GM19324 (cell line): ENCODE data around the gene CHPT1.
"Not testable (repeated sequence)": the region's sequence is repeated elsewhere in the genome, so short reads cannot be mapped to it uniquely, and the experiment has no call there.

Source experiments
- ATAC-seq: cut with Tn5 transposase; IDR thresholded peaks from one replicate; pipeline ENCODE4 v1.9.1; 2021; ENCODE audit warnings: mild to moderate bottlenecking, moderate library complexity; ENCODE audit not compliant: unreplicated experiment, low FRiP score

Gene CHPT1

GRCh38 chr12:101697197-101697929, at the start of gene CHPT1:
TSS of gene CHPT1 (plus strand) at chr12:101697640. CDS start at chr12:101697862, 222 bp downstream.
- ATAC-seq = peak; percentile 75

- ATAC-seq = no peak
Measured at GRCh38 chr12:101647711-101648110, 49.7 kb upstream of the CHPT1 start.

- ATAC-seq = no peak
Measured at GRCh38 chr12:101648195-101648594, 49.2 kb upstream of the CHPT1 start.

DNA sequence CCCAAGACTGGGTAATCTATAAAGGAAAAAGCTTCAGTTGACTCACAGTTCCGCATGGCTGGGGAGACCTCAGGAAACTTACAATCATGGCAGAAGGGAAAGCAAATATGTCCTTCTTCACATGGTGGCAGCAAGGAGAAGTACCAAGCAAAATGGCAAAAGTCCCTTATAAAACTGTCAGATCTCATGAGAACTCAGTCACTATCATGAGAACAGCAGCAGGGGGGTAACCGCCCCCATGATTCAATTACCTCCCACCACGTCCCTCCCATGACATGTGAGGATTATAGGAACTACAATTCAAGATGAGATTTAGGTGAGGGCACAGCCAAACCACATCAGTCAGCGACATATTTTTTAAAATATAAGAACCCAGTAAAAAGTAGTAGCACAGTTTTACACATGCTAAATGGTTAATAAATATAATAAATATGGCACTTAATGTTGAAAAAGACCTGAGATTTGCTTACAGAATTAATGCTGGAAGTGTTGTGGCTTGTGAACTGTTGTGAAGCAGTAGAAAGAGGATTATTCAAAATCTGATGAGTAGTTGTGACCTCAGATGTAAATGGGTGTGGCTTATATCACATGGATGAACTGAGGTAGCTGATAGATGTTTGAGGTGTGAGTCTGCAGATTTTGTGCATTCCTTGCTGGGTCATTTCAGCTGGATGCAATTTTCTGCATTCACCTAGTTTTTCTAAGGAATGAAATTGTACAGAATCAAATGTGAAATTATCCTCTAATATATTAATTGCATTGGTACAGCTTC, 46.9 kb upstream of the CHPT1 start:
- no peak for ATAC-seq

DNA sequence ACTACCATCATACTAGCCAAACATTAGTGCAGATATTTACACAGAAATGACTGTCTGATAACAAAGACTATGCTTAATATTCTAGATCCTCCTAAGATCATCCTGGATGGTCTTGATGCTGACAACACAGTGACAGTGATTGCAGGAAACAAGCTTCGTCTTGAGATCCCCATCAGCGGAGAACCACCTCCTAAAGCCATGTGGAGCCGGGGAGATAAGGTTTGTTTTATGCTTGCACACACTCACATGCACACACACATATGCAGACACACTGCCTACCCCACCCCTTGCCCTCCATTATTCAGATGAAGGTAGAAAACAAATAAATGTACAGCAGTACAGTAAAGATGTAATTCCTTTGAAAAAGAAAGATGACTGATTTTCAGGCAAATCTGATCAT, 44.4 kb upstream of the CHPT1 start:
- no peak for ATAC-seq

GRCh38 chr12:101653503-101653902, 43.9 kb upstream of the CHPT1 start:
- ATAC-seq = no peak

GRCh38 chr12:101654442-101654841, 43.0 kb upstream of the CHPT1 start:
- ATAC-seq = no peak

DNA sequence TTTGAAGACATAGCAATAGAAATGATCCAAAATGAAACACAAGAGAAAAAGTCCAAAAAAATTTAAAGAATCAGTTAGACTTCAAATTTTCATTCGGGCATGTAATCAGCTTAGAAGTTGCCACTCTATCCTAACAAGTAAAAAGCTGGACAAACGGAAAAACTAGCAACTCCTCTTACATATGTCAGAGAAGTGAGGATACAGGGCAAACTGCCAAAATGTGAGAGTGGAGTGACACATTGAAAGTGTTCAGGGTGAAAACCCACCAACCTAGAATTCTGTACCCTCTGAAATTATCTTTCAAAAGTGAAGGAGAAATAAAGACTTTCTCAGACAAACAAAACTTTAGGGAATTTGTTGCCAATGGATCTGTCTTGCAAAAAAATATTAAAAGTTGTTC, 42.0 kb upstream of the CHPT1 start:
- no peak for ATAC-seq

- not testable (repeated sequence) for ATAC-seq
Measured at GRCh38 chr12:101660662-101661061, 36.8 kb upstream of the CHPT1 start.

- no peak for ATAC-seq
Measured at GRCh38 chr12:101663298-101663697, 34.1 kb upstream of the CHPT1 start.

DNA sequence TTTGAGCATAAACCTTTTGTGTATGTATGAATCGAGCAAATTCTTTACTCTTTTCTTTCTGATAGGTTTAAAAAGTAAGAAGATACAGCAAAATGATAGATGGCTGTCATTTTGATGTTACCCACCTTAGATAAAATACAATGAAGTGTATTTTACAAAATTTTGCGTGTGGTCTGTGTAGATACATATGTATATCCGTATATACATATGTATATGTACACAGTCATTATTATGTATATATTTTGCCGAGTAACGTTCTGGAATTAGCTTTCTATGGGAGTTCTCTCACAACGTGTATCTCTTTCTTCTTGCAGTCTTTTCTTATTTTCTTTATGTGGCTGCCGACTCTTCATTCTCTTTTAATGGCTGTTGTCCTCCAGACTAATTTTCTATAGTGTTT, 32.4 kb upstream of the CHPT1 start:
- no peak for ATAC-seq

GRCh38 chr12:101666052-101666728, 31.2 kb upstream of the CHPT1 start:
- no peak for ATAC-seq

GRCh38 chr12:101667591-101667990, 29.8 kb upstream of the CHPT1 start:
- ATAC-seq = no peak

DNA sequence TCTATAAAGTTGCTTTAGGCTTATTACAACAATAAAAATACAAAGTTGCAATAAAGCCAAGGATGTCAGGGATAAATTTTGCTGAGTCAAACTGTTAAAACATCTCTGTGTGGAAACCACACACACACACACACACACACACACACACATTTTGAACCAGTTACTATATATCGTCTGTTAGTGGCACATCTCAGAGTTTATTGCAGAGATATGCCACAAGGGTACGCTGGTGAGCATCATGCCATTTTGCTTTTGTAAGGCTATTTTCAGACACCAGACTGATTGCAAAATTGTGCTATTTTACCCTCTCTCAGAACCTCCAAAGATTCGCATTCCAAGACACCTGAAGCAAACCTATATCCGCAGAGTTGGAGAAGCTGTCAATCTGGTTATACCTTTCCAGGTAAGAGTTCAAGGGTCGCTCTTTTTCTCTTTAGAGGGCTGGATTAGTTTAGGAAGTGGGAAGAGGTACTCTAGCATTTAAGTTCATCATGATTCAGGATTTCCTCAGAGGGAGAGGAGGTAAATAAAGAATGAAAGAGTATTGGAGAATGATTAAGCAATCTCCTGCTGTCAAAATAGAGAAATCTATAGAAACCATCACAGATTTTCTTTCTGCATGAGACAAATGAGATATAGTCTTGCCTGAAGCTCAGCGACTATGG, 27.3 kb upstream of the CHPT1 start:
- no peak for ATAC-seq

- peak; percentile 86 for ATAC-seq
Measured at GRCh38 chr12:101671157-101671791, 26.2 kb upstream of the CHPT1 start.

DNA sequence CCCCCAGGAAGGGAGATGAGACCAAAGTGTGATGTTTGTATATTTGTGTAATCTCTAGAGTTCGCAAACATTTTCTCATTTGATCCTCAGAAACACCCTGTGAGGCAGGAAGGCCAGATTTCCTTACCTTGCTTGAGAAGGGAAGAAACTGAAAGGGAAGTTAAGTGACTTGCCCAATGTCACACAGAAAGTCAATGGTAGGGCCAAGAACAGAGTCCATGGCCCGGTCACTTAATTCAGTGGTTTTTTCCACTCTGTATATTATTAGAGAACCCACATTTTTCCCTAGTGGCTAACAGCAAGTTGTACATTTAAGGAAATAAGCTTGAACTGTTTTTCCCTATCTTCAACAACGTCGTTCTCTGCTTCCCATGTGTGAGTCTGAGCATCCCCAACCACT, 25.6 kb upstream of the CHPT1 start:
- no peak for ATAC-seq

DNA sequence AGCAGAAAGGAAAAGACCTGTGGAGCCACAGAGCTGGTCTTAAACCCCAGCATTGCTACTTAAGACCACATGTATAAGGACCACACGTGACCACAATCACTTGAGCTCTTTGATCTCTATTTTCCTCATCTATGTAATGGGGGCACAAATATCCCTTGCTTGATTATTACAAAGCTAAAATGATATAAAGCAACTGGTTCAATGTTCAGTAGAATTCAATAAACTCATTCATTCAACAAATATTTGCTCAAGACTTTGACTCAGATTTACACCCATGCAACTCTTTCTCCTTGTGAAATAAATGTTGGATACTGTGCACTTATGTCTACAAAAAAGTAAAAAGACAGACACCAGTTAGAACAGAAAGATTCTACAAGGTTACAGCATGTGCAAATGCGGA, 21.9 kb upstream of the CHPT1 start:
- no peak for ATAC-seq

DNA sequence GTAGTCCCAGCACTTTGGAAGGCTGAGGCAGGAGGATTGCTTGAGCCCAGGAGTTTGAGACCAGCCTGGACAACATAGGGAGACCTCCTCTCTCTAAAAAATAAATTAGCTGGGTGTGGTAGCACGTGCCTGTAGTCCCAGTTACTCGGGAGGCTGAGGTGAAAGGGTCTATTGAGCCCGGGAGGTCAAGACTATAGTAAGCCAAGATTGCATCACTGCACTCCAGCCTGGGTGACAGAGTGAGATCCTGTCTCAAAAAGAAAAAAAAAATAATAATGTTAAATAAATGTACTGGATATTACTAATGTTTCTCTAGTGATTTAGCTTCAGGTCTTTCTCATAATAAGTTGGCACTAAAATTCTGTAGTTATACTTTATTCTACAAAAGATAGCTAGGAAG, 20.9 kb upstream of the CHPT1 start:
- not testable (repeated sequence) for ATAC-seq

DNA sequence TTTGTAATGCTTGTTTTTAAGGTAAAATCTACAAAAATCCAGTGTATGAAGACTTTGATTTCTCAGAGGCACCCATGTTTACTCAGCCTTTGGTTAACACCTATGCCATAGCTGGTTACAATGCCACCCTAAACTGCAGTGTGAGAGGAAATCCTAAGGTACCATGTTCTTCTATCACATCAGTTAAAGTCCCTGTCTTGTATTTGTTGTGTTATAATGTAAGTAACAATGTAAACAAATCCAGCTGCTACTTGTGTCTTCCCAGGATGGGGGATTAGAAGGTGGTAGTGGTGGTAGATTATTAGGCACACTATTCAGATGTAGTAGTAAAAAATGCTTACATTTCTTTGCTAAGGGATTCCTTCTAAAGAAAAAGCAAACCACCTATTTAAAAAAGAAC, 19.4 kb upstream of the CHPT1 start:
- ATAC-seq = no peak

DNA sequence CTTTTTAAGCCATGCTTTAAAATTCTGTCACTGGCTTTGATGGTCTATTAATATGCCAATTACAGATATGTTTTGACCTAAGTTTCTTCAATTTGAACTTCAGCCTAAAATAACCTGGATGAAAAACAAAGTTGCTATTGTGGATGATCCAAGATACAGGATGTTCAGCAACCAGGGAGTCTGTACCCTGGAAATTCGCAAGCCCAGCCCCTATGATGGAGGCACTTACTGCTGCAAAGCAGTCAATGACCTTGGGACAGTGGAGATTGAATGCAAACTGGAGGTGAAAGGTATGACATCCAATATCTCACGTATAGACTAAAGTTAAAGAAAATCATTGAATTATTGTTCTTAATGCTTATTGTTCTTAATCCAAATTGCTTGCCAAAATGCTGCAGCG, 17.2 kb upstream of the CHPT1 start:
- no peak for ATAC-seq
